Measurements from ENCODE around the gene RGS6. TPM values are rescaled to one million over a fixed set of nuclear protein-coding genes. Genes with fewer than 3 reads are reported as not detected.

RGS6 gene
- not detected in 2 replicates for total RNA-seq

GRCh38 chr14:71932229-71932981 lies at the start of gene RGS6:
TSS of gene RGS6 (plus strand) at chr14:71932429.

Measured in dermis lymphatic vessel endothelial cell (primary cell).